Liver (tissue), 9 donors: ENCODE results near the gene SOX6. TPM values are rescaled to one million over a fixed set of nuclear protein-coding genes. Genes with fewer than 3 reads are reported as not detected.

Experiments
- DNase-seq: peaks from one replicate; pipeline ENCODE4 v3.0.0-alpha.2; 2017; ENCODE audit warnings: low spot score
- H3K27ac ChIP-seq, 2 donors: one replicate each; pipeline ENCODE4 v1.7.0; 2013; ENCODE audit warnings: inconsistent platforms in 2 of 2, low read length in 2 of 2, control low read depth in 1 of 2, low read depth in 1 of 2, mild to moderate bottlenecking in 1 of 2
- H3K27me3 ChIP-seq, 4 donors: one replicate each; pipeline versions ENCODE4 v1.6.1 to v1.7.0; 2013; ENCODE audit warnings: low read length in 3 of 4, inconsistent platforms in 1 of 4, mild to moderate bottlenecking in 1 of 4, moderate library complexity in 1 of 4; ENCODE audit not compliant: control insufficient read depth in 4 of 4, insufficient read depth in 4 of 4
- H3K36me3 ChIP-seq, 4 donors: one replicate each; pipeline versions ENCODE4 v1.6.1 to v1.7.0; 2013; ENCODE audit warnings: low read length in 3 of 4, mild to moderate bottlenecking in 3 of 4, low read depth in 1 of 4, moderate library complexity in 1 of 4; ENCODE audit not compliant: control insufficient read depth in 4 of 4, insufficient read depth in 3 of 4
- H3K4me1 ChIP-seq, 4 donors: one replicate each; pipeline versions ENCODE4 v1.6.1 to v1.7.0; 2013; ENCODE audit warnings: low read length in 3 of 4, mild to moderate bottlenecking in 3 of 4, moderate library complexity in 1 of 4; ENCODE audit not compliant: control insufficient read depth in 4 of 4, insufficient read depth in 4 of 4
- H3K4me3 ChIP-seq, 3 donors: one replicate each; pipeline versions ENCODE4 v1.6.1 to v1.7.0; 2013; ENCODE audit warnings: low read length in 3 of 3, control low read depth in 1 of 3, low read depth in 1 of 3, mild to moderate bottlenecking in 1 of 3
- H3K9ac ChIP-seq, 2 donors: one replicate each; pipeline ENCODE4 v1.7.0; 2013; ENCODE audit warnings: low read length in 2 of 2, mild to moderate bottlenecking in 2 of 2, moderate library complexity in 2 of 2, control low read depth in 1 of 2, low read depth in 1 of 2
- H3K9me3 ChIP-seq, 4 donors: one replicate each; pipeline versions ENCODE4 v1.6.1 to v1.7.0; 2013; ENCODE audit warnings: low read length in 3 of 4; ENCODE audit not compliant: control insufficient read depth in 4 of 4
- CTCF ChIP-seq: fragments of 150-350 bp; IDR thresholded peaks from 2 replicates; pipeline ENCODE4 v1.5.1; 2017; ENCODE audit warnings: improper control_type of control experiment, low read depth, low read length; ENCODE audit not compliant: missing input control
- FOXA1 ChIP-seq: IDR thresholded peaks from 2 replicates; pipeline ENCODE4 v1.6.1; 2016; ENCODE audit warnings: antibody characterized with exemption
- GABPA ChIP-seq, 2 donors: IDR thresholded peaks in 1 of 2; conservative IDR thresholded peaks in 1 of 2; 2 replicates each; pipeline ENCODE4 v1.6.1; 2016; ENCODE audit warnings: antibody characterized with exemption in 2 of 2, mild to moderate bottlenecking in 1 of 2, moderate library complexity in 1 of 2
- HNF4A ChIP-seq, 2 donors: conservative IDR thresholded peaks; 2 replicates each; pipeline ENCODE4 v1.6.1; 2016; ENCODE audit warnings: antibody characterized with exemption in 2 of 2, mild to moderate bottlenecking in 2 of 2
- HNF4G ChIP-seq: IDR thresholded peaks from 2 replicates; pipeline ENCODE4 v1.6.1; 2016; ENCODE audit warnings: antibody characterized with exemption
- MAX ChIP-seq: IDR thresholded peaks from 2 replicates; pipeline ENCODE4 v1.6.1; 2016; ENCODE audit warnings: antibody characterized with exemption
- RAD21 ChIP-seq, 2 donors: IDR thresholded peaks; 2 replicates each; pipeline ENCODE4 v1.6.1; 2016; ENCODE audit warnings: antibody characterized with exemption in 2 of 2, mild to moderate bottlenecking in 2 of 2
- REST ChIP-seq: IDR thresholded peaks from 2 replicates; pipeline ENCODE4 v1.6.1; 2016; ENCODE audit warnings: antibody characterized with exemption, mild to moderate bottlenecking
- RXRA ChIP-seq, 2 donors: IDR thresholded peaks; 2 replicates each; pipeline ENCODE4 v1.6.1; 2017 to 2018; ENCODE audit warnings: antibody characterized with exemption in 2 of 2, mild to moderate bottlenecking in 1 of 2
- SP1 ChIP-seq: IDR thresholded peaks from 2 replicates; pipeline ENCODE4 v1.6.1; 2018; ENCODE audit warnings: antibody characterized with exemption, mild to moderate bottlenecking
- TAF1 ChIP-seq: conservative IDR thresholded peaks from 2 replicates; pipeline ENCODE4 v1.6.1; 2016; ENCODE audit warnings: antibody characterized with exemption, mild to moderate bottlenecking
- YY1 ChIP-seq: IDR thresholded peaks from 2 replicates; pipeline ENCODE4 v1.6.1; 2016; ENCODE audit warnings: antibody characterized with exemption, mild to moderate bottlenecking
- ZBTB33 ChIP-seq: IDR thresholded peaks from 2 replicates; pipeline ENCODE4 v1.6.1; 2016; ENCODE audit warnings: antibody characterized with exemption
- WGBS: extraction: QIAGEN DNeasy Blood & Tissue Kit; methylation state at CpG from one replicate; pipeline ENCODE4 v1.1.7; 2013; 5-methylcytosine and 5-hydroxymethylcytosine counted together
- polyA plus RNA-seq, 2 donors: library from polyadenylated mRNA; stranded (reverse) in 1 of 2; unstranded in 1 of 2; fragments of 200-250 nt in 1 of 2; fragments of >200 nt in 1 of 2; fragmentation: Nextera tagmentation in 1 of 2; extraction: Ambion mirVana in 1 of 2; gene quantifications; one replicate each; pipeline versions ENCODE4 v1.2.1 to v1.2.3, GENCODE V29; 2013 to 2015
- total RNA-seq, 2 donors: library from RNA; depleted of rRNA; stranded (reverse); fragments of >200 nt; gene quantifications; one replicate each; pipeline ENCODE4 v1.2.3, GENCODE V29; 2014
- donor health status: healthy.
- donor health status: healthy.
- donor health status: healthy.
- donor health status: healthy.
- donor health status: healthy.

Gene SOX6
- total and polyA plus RNA-seq, 4 donors: 2.4 to 111 (median 14.8) TPM

- Histone ChIP-seq H3K9ac (no peak overlapping the region), H3K27ac (no peak overlapping the region), H3K4me3 (no peak overlapping the region), H3K27me3 (no peaks in the 10 kb centered on the region), H3K9me3 (no peaks in the 10 kb centered on the region), H3K4me1 (no peaks in the 10 kb centered on the region), H3K36me3 (peaks cover 0 to 5% (median under 1%) of the 10 kb centered on the region in 4 donors)
- DNase-seq: no peak
- TF ChIP-seq HNF4G (no peak), RXRA (IDR thresholded peaks at IDR 0.05) (no peak), CTCF (no peak), MAX (no peak), RAD21 (IDR thresholded peaks at IDR 0.05) (no peak), REST (no peak), TAF1 (no peak)
Observed at GRCh38 chr11:16037179-16037578, 319.2 kb downstream of the SOX6 start.

GRCh38 chr11:16036218-16036617 lies 320.1 kb downstream of the SOX6 start:
- peaks cover 0 to 5% (median under 1%) of the 10 kb centered on the region in 4 donors for H3K36me3 ChIP-seq
- DNase-seq: no peak
- TF ChIP-seq RXRA (IDR thresholded peaks at IDR 0.05) (no peak), REST (no peak), HNF4A (conservative IDR thresholded peaks at IDR 0.05) (no peak), RAD21 (IDR thresholded peaks at IDR 0.05) (no peak), ZBTB33 (no peak), GABPA (IDR thresholded peaks at IDR 0.05 in 1 of 2, conservative IDR thresholded peaks at IDR 0.05 in 1 of 2) (no peak), FOXA1 (no peak), MAX (no peak), SP1 (no peak), YY1 (no peak), HNF4G (no peak)
- no peaks in the 10 kb centered on the region for H3K4me1 ChIP-seq
- 94% methylated on average over 6 of the region's 6 CpGs for WGBS
- H3K27ac ChIP-seq: no peak overlapping the region
- no peaks in the 10 kb centered on the region for H3K9me3 ChIP-seq
- H3K9ac ChIP-seq: no peak overlapping the region
- no peaks in the 10 kb centered on the region for H3K27me3 ChIP-seq
- H3K4me3 ChIP-seq: no peak overlapping the region
